GM19239 (cell line): ENCODE data around the gene RABGAP1.

Source experiments
- DNase-seq: peaks from one replicate; pipeline ENCODE4 v3.0.0; 2011; ENCODE audit warnings: low spot score; ENCODE audit not compliant: insufficient read length
- FAIRE-seq: peaks from 2 replicates; lab custom pipeline; 2011; peaks lifted over from hg19 to GRCh38; lab: Jason Lieb, UNC

The RABGAP1 gene

GRCh38 chr9:123043081-123043939 is 102.5 kb downstream of the RABGAP1 start:
- FAIRE-seq (no peak), DNase-seq (no peak)

GRCh38 chr9:123044586-123044985 is 103.8 kb downstream of the RABGAP1 start:
- no peak for FAIRE-seq
- no peak for DNase-seq

GRCh38 chr9:123046406-123047195 is 105.8 kb downstream of the RABGAP1 start:
- FAIRE-seq (no peak), DNase-seq (no peak)

GRCh38 chr9:123048748-123049147 is 107.9 kb downstream of the RABGAP1 start:
- DNase-seq: no peak
- FAIRE-seq: no peak

- DNase-seq (no peak), FAIRE-seq (peak; percentile 18)
Measured at GRCh38 chr9:123049589-123050222, 108.9 kb downstream of the RABGAP1 start.

GRCh38 chr9:123053046-123053445 is 112.2 kb downstream of the RABGAP1 start:
- FAIRE-seq (no peak), DNase-seq (no peak)

- DNase-seq (no peak), FAIRE-seq (no peak)
Measured at GRCh38 chr9:123053711-123054110, 112.9 kb downstream of the RABGAP1 start.

GRCh38 chr9:123058834-123059233 is 118.0 kb downstream of the RABGAP1 start:
- DNase-seq: no peak
- FAIRE-seq: no peak

- DNase-seq (no peak), FAIRE-seq (no peak)
Measured at GRCh38 chr9:123059472-123060220, 118.8 kb downstream of the RABGAP1 start.

- FAIRE-seq (no peak), DNase-seq (no peak)
Measured at GRCh38 chr9:123061216-123061615, 120.4 kb downstream of the RABGAP1 start.

- no peak for DNase-seq
- no peak for FAIRE-seq
Measured at GRCh38 chr9:123062351-123063176, 121.7 kb downstream of the RABGAP1 start.

- FAIRE-seq: no peak
- no peak for DNase-seq
Measured at GRCh38 chr9:123063177-123063598, 122.4 kb downstream of the RABGAP1 start.

GRCh38 chr9:123063896-123064295 is 123.1 kb downstream of the RABGAP1 start:
- FAIRE-seq: no peak
- no peak for DNase-seq

- FAIRE-seq (no peak), DNase-seq (no peak)
Measured at GRCh38 chr9:123064716-123065115, 123.9 kb downstream of the RABGAP1 start.

- FAIRE-seq (no peak), DNase-seq (no peak)
Measured at GRCh38 chr9:123065196-123065595, 124.4 kb downstream of the RABGAP1 start.

- DNase-seq: no peak
- FAIRE-seq: no peak
Measured at GRCh38 chr9:123067136-123067535, 126.3 kb downstream of the RABGAP1 start.

- DNase-seq (no peak), FAIRE-seq (no peak)
Measured at GRCh38 chr9:123069010-123069481, 128.2 kb downstream of the RABGAP1 start.

GRCh38 chr9:123070198-123070597 is 129.4 kb downstream of the RABGAP1 start:
- DNase-seq: no peak
- no peak for FAIRE-seq

GRCh38 chr9:123072407-123072995 is 131.7 kb downstream of the RABGAP1 start:
- FAIRE-seq (no peak), DNase-seq (no peak)
